HEK293 (cell line): ENCODE measurements around the gene IMMP2L.

Source experiments
- CTCF ChIA-PET: fragments of 350-600 bp; formaldehyde crosslinking; extraction: SDS; loops from one replicate; lab custom pipeline; 2021; ENCODE audit warnings: antibody characterized with exemption; lab: Yijun Ruan, JAX
- POLR2A ChIA-PET: fragments of 300-600 bp; formaldehyde crosslinking; extraction: SDS; loops from one replicate; lab custom pipeline; 2020; ENCODE audit warnings: antibody characterized with exemption, inconsistent platforms; lab: Yijun Ruan, JAX
- H3K27ac ChIP-seq: fragments of 200-500 bp; sonication (Bioruptor generic); 2 replicates; pipeline ENCODE4 v1.5.1; 2014; ENCODE audit warnings: low read depth, low read length, control low read depth, inconsistent platforms; ENCODE audit errors: extremely low read depth
- H3K36me3 ChIP-seq, 2 experiments: fragments of 200-500 bp in 1 of 2; sonication (Bioruptor generic) in 1 of 2; 1 replicate in 1 of 2; 2 replicates in 1 of 2; pipeline ENCODE4 v1.5.1; 2014 to 2017; ENCODE audit warnings: inconsistent platforms in 2 of 2, low read length in 2 of 2; ENCODE audit not compliant: control insufficient read depth in 2 of 2, insufficient read depth in 1 of 2
- H3K4me1 ChIP-seq: fragments of 200-500 bp; sonication (Bioruptor generic); 2 replicates; pipeline ENCODE4 v1.5.1; 2014; ENCODE audit warnings: mild to moderate bottlenecking, low read length, inconsistent platforms; ENCODE audit not compliant: control insufficient read depth, insufficient read depth
- H3K4me3 ChIP-seq: 2 replicates; pipeline ENCODE4 v1.5.1; 2011; ENCODE audit warnings: low read depth, mild to moderate bottlenecking, control low read depth, low read length, moderate library complexity
- H3K9me3 ChIP-seq: fragments of 200-500 bp; sonication (Bioruptor generic); 2 replicates; pipeline ENCODE4 v1.5.1; 2014; ENCODE audit warnings: low read depth, low read length, inconsistent platforms; ENCODE audit not compliant: control insufficient read depth, insufficient read depth
- ELK4 ChIP-seq: IDR thresholded peaks from 2 replicates; pipeline ENCODE4 v1.6.1; 2011; ENCODE audit warnings: mild to moderate bottlenecking, low read depth, low read length, borderline replicate concordance
- HOXC10 ChIP-seq: sonication (generic); formaldehyde crosslinking; IDR thresholded peaks from 2 replicates; pipeline ENCODE4 v1.8.1; 2023; ENCODE audit warnings: mild to moderate bottlenecking, missing genetic modification reagents
- KLF10 ChIP-seq: fragments of 450-650 bp; IDR thresholded peaks from 2 replicates; pipeline ENCODE4 v1.5.1; 2018; ENCODE audit warnings: missing biosample characterization, mild to moderate bottlenecking, missing genetic modification characterization
- PRDM1 ChIP-seq: fragments of 450-650 bp; formaldehyde crosslinking; IDR thresholded peaks from 2 replicates; pipeline ENCODE4; 2016; ENCODE audit warnings: missing biosample characterization, missing genetic modification characterization
- PRDM2 ChIP-seq: fragments of 450-650 bp; formaldehyde crosslinking; IDR thresholded peaks from 2 replicates; pipeline ENCODE4 v1.5.1; 2016; ENCODE audit warnings: missing biosample characterization, missing genetic modification characterization, borderline replicate concordance
- SP2 ChIP-seq: fragments of 450-650 bp; formaldehyde crosslinking; IDR thresholded peaks from 2 replicates; pipeline ENCODE4 v1.5.1; 2016; ENCODE audit warnings: missing biosample characterization, missing genetic modification characterization
- ZEB2 ChIP-seq: fragments of 450-650 bp; formaldehyde crosslinking; IDR thresholded peaks from 2 replicates; pipeline ENCODE4 v1.5.1; 2016; ENCODE audit warnings: missing biosample characterization, missing genetic modification characterization
- ZNF132 ChIP-seq: fragments of 450-650 bp; formaldehyde crosslinking; IDR thresholded peaks from 2 replicates; pipeline ENCODE4 v1.5.1; 2017; ENCODE audit warnings: missing biosample characterization, missing genetic modification characterization, borderline replicate concordance
- ZNF18 ChIP-seq: fragments of 450-650 bp; formaldehyde crosslinking; IDR thresholded peaks from 2 replicates; pipeline ENCODE4 v1.5.1; 2016; ENCODE audit warnings: missing biosample characterization, missing genetic modification characterization
- ZNF202 ChIP-seq: fragments of 450-650 bp; formaldehyde crosslinking; IDR thresholded peaks from 2 replicates; pipeline ENCODE4 v1.5.1; 2016; ENCODE audit warnings: missing biosample characterization, missing genetic modification characterization, borderline replicate concordance
- ZNF23 ChIP-seq: fragments of 450-650 bp; formaldehyde crosslinking; IDR thresholded peaks from 2 replicates; pipeline ENCODE4 v1.5.1; 2016; ENCODE audit warnings: missing biosample characterization, missing genetic modification characterization, borderline replicate concordance
- ZNF239 ChIP-seq: fragments of 450-650 bp; formaldehyde crosslinking; IDR thresholded peaks from 2 replicates; pipeline ENCODE4 v1.5.1; 2016; ENCODE audit warnings: missing biosample characterization, missing genetic modification characterization
- ZNF404 ChIP-seq: fragments of 450-650 bp; formaldehyde crosslinking; IDR thresholded peaks from 2 replicates; pipeline ENCODE4 v1.5.1; 2017; ENCODE audit warnings: missing biosample characterization, missing genetic modification characterization
- ZNF423 ChIP-seq: fragments of 450-650 bp; formaldehyde crosslinking; IDR thresholded peaks from 2 replicates; pipeline ENCODE4 v1.5.1; 2016; ENCODE audit warnings: missing biosample characterization, missing genetic modification characterization
- ZNF48 ChIP-seq: fragments of 450-650 bp; formaldehyde crosslinking; IDR thresholded peaks from 2 replicates; pipeline ENCODE4 v1.5.1; 2016; ENCODE audit warnings: missing biosample characterization, missing genetic modification characterization
- ZNF518A ChIP-seq: fragments of 450-650 bp; formaldehyde crosslinking; conservative IDR thresholded peaks from 2 replicates; pipeline ENCODE4 v1.5.1; 2016; ENCODE audit warnings: low read depth, missing biosample characterization, missing genetic modification characterization
- ZNF555 ChIP-seq: fragments of 450-650 bp; formaldehyde crosslinking; conservative IDR thresholded peaks from 2 replicates; pipeline ENCODE4 v1.5.1; 2017; ENCODE audit warnings: missing biosample characterization, mild to moderate bottlenecking, missing genetic modification characterization, inconsistent platforms
- ZNF561 ChIP-seq: fragments of 450-650 bp; IDR thresholded peaks from 2 replicates; pipeline ENCODE4 v1.5.1; 2018; ENCODE audit warnings: missing biosample characterization, missing genetic modification characterization, borderline replicate concordance
- ZNF580 ChIP-seq: fragments of 450-650 bp; formaldehyde crosslinking; IDR thresholded peaks from 2 replicates; pipeline ENCODE4 v1.5.1; 2016; ENCODE audit warnings: missing biosample characterization, missing genetic modification characterization
- ZNF585B ChIP-seq: fragments of 450-650 bp; formaldehyde crosslinking; IDR thresholded peaks from 2 replicates; pipeline ENCODE4 v1.5.1; 2016; ENCODE audit warnings: missing biosample characterization, missing genetic modification characterization
- ZNF791 ChIP-seq: fragments of 450-650 bp; formaldehyde crosslinking; IDR thresholded peaks from 2 replicates; pipeline ENCODE4 v1.5.1; 2016; ENCODE audit warnings: missing biosample characterization, missing genetic modification characterization
- ZSCAN30 ChIP-seq: fragments of 450-650 bp; IDR thresholded peaks from 2 replicates; pipeline ENCODE4 v1.5.1; 2018; ENCODE audit warnings: missing biosample characterization, mild to moderate bottlenecking, missing genetic modification characterization, moderate library complexity

The IMMP2L gene

GRCh38 chr7:111261496-111261895 is 300.8 kb downstream of the IMMP2L start:
- H3K36me3 ChIP-seq = no peaks in the 10 kb centered on the region
- H3K4me1 ChIP-seq = no peaks in the 10 kb centered on the region
- no peaks in the 10 kb centered on the region for H3K9me3 ChIP-seq
- CTCF ChIA-PET = no interaction called here
- TF ChIP-seq ZNF791 (tag by site-specific recombination) (no peak), SP2 (no peak), ZNF132 (no peak), ZSCAN30 (tag by site-specific recombination) (no peak), ZNF18 (tag by site-specific recombination) (no peak), PRDM1 (tag by site-specific recombination) (no peak), ZNF404 (tag by site-specific recombination) (no peak), ZEB2 (tag by site-specific recombination) (no peak), ZNF518A (tag by site-specific recombination) (no peak), PRDM2 (no peak), ZNF423 (tag by site-specific recombination) (no peak)
- TF ChIP-seq, all 188 proteins: peak for 0
- POLR2A ChIA-PET = no interaction called here
- H3K27ac ChIP-seq = no peak overlapping the region
- no peak overlapping the region for H3K4me3 ChIP-seq

GRCh38 chr7:111259991-111260390 is 302.3 kb downstream of the IMMP2L start:
- ChIA-PET CTCF (no interaction called here), POLR2A (no interaction called here)
- no peaks in the 10 kb centered on the region for H3K36me3 ChIP-seq
- no peaks in the 10 kb centered on the region for H3K4me1 ChIP-seq
- H3K4me3 ChIP-seq = no peak overlapping the region
- no peaks in the 10 kb centered on the region for H3K9me3 ChIP-seq
- no peak overlapping the region for H3K27ac ChIP-seq
- TF ChIP-seq ZNF555 (tag by site-specific recombination) (no peak), ZNF23 (no peak), ZNF202 (no peak), ZNF48 (tag by site-specific recombination) (no peak), ZNF585B (tag by site-specific recombination) (no peak), KLF10 (tag by site-specific recombination) (no peak), ZNF561 (tag by site-specific recombination) (no peak), ZNF580 (tag by site-specific recombination) (no peak), HOXC10 (CRISPR knock-in tag) (no peak), ZNF132 (no peak), ELK4 (no peak), ZNF239 (no peak)
